ENCODE measurements around the gene ATPAF1.

Gene ATPAF1

DNA sequence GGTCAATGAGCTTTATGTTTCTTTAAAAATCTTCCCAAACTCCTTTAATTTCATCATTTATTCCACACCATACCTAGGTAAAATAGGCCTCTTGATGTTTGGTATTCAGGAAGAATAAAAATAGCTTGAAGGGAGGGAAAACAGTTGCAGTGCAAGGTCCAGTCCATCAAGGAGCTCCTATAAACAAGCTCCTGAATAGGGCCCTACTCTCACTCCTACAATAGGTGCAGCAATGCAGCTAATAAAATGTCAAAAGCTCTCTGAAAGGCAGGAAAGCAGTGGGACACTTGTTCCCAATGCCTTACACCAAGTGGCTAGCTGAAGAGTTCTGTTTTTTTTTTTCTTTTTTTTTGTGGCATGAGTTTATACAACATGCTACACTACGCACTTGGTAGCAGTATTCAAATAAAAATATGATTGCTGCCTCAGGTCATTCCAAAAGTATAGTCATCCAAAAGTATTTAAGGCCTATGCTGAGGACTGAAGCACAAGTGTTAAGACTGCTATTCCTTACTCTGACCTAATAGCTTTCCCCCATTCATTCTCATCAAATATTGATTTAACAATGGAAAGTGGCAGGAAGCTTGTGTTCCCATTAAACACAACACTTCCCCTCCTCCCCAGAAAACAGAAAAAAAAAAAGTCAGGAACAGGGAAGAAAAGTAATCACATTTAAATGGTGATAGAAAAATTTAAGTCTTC is 13.3 kb upstream of the ATPAF1 start:
- Histone ChIP-seq H3K9me3 (ENCODE audit: control extremely low read depth in 1 of 5, control insufficient read depth in 4 of 5, insufficient read depth in 2 of 5, low read depth in 1 of 5, low read length in 4 of 5) (no peaks in the 10 kb centered on the region), H3K4me3 (ENCODE audit: control insufficient read depth in 1 of 7, extremely low read depth in 1 of 7, insufficient read depth in 4 of 7, low read depth in 2 of 7, low read length in 6 of 7) (no peak overlapping the region), H3K27ac (ENCODE audit: insufficient read depth in 1 of 2, low read depth in 1 of 2, low read length in 2 of 2, poor library complexity in 1 of 2, severe bottlenecking in 2 of 2) (no peak overlapping the region), H3K27me3 (replicated peaks in 2 of 5; ENCODE audit: control insufficient read depth in 4 of 5, insufficient read depth in 5 of 5, low read length in 4 of 5) (no peaks in the 10 kb centered on the region), H3K36me3 (ENCODE audit: control insufficient read depth in 4 of 4, insufficient read depth in 4 of 4, low read length in 3 of 4) (peaks cover 30 to 89% (median 50%) of the 10 kb centered on the region in 4 experiments), H3K4me1 (ENCODE audit: control extremely low read depth in 1 of 4, control insufficient read depth in 4 of 4, insufficient read depth in 4 of 4, low read length in 3 of 4) (peaks cover 0 to 9% (median under 1%) of the 10 kb centered on the region in 4 experiments)
- POLR2A ChIA-PET = interaction anchor here (0.7 kb wide), 2 partner anchors 14 to 27 kb away, joined by 3 to 6 read pairs; no protein-coding TSS in a partner anchor
- no peak for DNase-seq
- CTCF ChIA-PET = interaction anchor here (0.6 kb wide), 1 partner anchor 280 kb away, joined by 3 read pairs; no protein-coding TSS in a partner anchor
- no CpG with 5 or more reads among the region's 1 CpG for WGBS (ENCODE audit: insufficient coverage)

DNA sequence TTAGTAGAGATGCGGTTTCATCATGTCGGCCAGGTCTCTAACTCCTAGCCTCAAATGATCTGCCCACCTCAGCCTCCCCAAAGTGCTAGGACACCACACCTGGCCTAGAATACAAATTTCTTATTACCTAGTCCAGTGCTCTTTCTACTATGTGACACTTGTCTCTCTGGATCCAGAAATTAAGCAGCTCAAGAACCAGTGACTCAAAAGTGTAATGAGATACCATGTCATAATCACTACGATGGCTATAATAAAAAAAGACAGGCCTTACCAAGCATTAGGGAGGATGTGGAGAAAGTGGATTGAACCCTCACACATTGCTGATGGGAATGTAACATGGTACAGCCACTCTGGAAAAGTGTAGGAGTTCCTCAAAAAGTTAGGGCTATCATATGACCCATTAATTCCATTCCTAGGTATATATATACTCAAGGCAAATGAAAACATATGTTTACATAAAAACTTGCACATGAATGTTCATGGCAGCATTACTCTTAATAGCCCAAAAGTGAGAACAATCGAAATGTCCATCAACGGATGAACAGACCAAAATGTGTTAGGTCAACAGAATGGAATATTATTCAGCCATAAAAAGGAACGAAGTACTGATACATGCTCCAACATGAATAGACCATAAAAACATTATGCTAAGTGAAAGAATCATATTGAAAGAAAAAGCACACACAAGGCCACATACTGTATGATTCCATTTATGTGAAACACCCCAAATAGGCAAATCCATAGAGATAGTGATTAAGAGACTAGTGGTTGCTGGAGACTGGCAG is 11.8 kb upstream of the ATPAF1 start:
- Histone ChIP-seq H3K27ac (ENCODE audit: insufficient read depth in 1 of 2, low read depth in 1 of 2, low read length in 2 of 2, poor library complexity in 1 of 2, severe bottlenecking in 2 of 2) (no peak overlapping the region), H3K36me3 (ENCODE audit: control insufficient read depth in 4 of 4, insufficient read depth in 4 of 4, low read length in 3 of 4) (peaks cover 33 to 85% (median 50%) of the 10 kb centered on the region in 4 experiments), H3K4me1 (ENCODE audit: control extremely low read depth in 1 of 4, control insufficient read depth in 4 of 4, insufficient read depth in 4 of 4, low read length in 3 of 4) (peaks cover 0 to 6% (median 0%) of the 10 kb centered on the region in 4 experiments), H3K9me3 (ENCODE audit: control extremely low read depth in 1 of 5, control insufficient read depth in 4 of 5, insufficient read depth in 2 of 5, low read depth in 1 of 5, low read length in 4 of 5) (no peaks in the 10 kb centered on the region), H3K27me3 (replicated peaks in 2 of 5; ENCODE audit: control insufficient read depth in 4 of 5, insufficient read depth in 5 of 5, low read length in 4 of 5) (no peaks in the 10 kb centered on the region), H3K4me3 (ENCODE audit: control insufficient read depth in 1 of 7, extremely low read depth in 1 of 7, insufficient read depth in 4 of 7, low read depth in 2 of 7, low read length in 6 of 7) (no peak overlapping the region)
- DNase-seq = no peak
- POLR2A ChIA-PET = no interaction called here
- CTCF ChIA-PET = no interaction called here
- WGBS (ENCODE audit: insufficient coverage) = 100% methylated on average over 1 of the region's 6 CpGs

DNA sequence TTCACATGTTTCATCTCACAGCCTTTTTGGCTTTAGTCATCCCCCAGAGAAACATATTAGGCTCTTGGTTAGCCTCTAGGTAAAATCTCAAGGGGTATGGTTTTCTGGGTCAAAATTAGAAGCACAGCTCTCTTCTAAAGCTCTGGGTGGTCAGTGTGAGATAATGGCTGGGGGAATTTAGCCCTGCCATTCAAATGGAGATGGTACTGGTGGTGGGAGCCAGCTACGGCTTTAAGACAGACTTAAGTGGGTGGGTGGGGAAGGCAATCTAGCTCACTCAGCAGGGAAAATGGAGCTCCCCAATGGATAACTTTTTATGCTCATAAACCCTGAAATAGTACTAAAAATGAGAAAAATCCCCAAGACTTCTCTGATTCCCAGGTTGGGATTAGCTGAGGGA is 9.2 kb upstream of the ATPAF1 start:
- no peaks in the 10 kb centered on the region for H3K9me3 ChIP-seq (ENCODE audit: control extremely low read depth in 1 of 5, control insufficient read depth in 4 of 5, insufficient read depth in 2 of 5, low read depth in 1 of 5, low read length in 4 of 5)
- no peak overlapping the region for H3K27ac ChIP-seq (ENCODE audit: insufficient read depth in 1 of 2, low read depth in 1 of 2, low read length in 2 of 2, poor library complexity in 1 of 2, severe bottlenecking in 2 of 2)
- H3K27me3 ChIP-seq (replicated peaks in 2 of 5; ENCODE audit: control insufficient read depth in 4 of 5, insufficient read depth in 5 of 5, low read length in 4 of 5) = no peaks in the 10 kb centered on the region
- POLR2A ChIA-PET = interaction anchor here (0.6 kb wide), 1 partner anchor 83 kb away, joined by 4 read pairs; no protein-coding TSS in a partner anchor
- H3K4me3 ChIP-seq (ENCODE audit: control insufficient read depth in 1 of 7, extremely low read depth in 1 of 7, insufficient read depth in 4 of 7, low read depth in 2 of 7, low read length in 6 of 7) = no peak overlapping the region
- CTCF ChIA-PET = interaction anchor here (0.8 to 3.1 kb wide), 5 partner anchors 9 to 54 kb away, joined by 3 to 13 read pairs (median 3); partner anchors contain the start of gene ATPAF1
- no peak for DNase-seq
- H3K4me1 ChIP-seq (ENCODE audit: control extremely low read depth in 1 of 4, control insufficient read depth in 4 of 4, insufficient read depth in 4 of 4, low read length in 3 of 4) = peaks cover 0 to 6% (median 0%) of the 10 kb centered on the region in 4 experiments
- peaks cover 20 to 79% (median 34%) of the 10 kb centered on the region in 4 experiments for H3K36me3 ChIP-seq (ENCODE audit: control insufficient read depth in 4 of 4, insufficient read depth in 4 of 4, low read length in 3 of 4)
- 80% methylated on average over 1 of the region's 1 CpG for WGBS (ENCODE audit: insufficient coverage)

DNA sequence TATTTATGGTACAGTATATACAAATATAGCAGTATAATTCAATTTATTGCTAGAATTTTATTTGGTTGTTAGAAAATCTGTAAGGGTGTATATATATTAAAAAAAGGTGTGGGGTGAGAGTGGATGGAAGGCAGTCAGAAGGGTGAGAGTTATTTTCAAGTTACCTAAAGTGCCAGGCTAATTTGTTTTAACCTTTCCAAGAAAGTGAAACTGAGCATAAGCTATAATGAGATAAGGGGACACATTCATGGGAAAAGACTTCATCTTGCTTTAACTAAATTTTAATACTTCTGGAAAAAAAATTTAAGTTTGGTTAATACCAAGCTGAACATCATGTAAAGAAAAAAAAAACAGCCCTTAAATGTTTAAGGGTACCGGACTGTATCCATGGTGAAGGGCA is 8.4 kb upstream of the ATPAF1 start:
- WGBS (ENCODE audit: insufficient coverage) = 67% methylated on average over 1 of the region's 1 CpG
- H3K36me3 ChIP-seq (ENCODE audit: control insufficient read depth in 4 of 4, insufficient read depth in 4 of 4, low read length in 3 of 4) = peaks cover 16 to 71% (median 28%) of the 10 kb centered on the region in 4 experiments
- H3K4me3 ChIP-seq (ENCODE audit: control insufficient read depth in 1 of 7, extremely low read depth in 1 of 7, insufficient read depth in 4 of 7, low read depth in 2 of 7, low read length in 6 of 7) = no peak overlapping the region
- peak overlapping the region in 1 of 2 experiments; percentile 62 for H3K27ac ChIP-seq (ENCODE audit: insufficient read depth in 1 of 2, low read depth in 1 of 2, low read length in 2 of 2, poor library complexity in 1 of 2, severe bottlenecking in 2 of 2)
- no peaks in the 10 kb centered on the region for H3K9me3 ChIP-seq (ENCODE audit: control extremely low read depth in 1 of 5, control insufficient read depth in 4 of 5, insufficient read depth in 2 of 5, low read depth in 1 of 5, low read length in 4 of 5)
- ChIA-PET CTCF (interaction anchor here (1.4 to 3.1 kb wide), 3 partner anchors 9 to 14 kb away, joined by 3 to 13 read pairs (median 7); partner anchors contain the start of gene ATPAF1), POLR2A (interaction anchor here (0.6 kb wide), 1 partner anchor 58 kb away, joined by 4 read pairs; no protein-coding TSS in a partner anchor)
- H3K4me1 ChIP-seq (ENCODE audit: control extremely low read depth in 1 of 4, control insufficient read depth in 4 of 4, insufficient read depth in 4 of 4, low read length in 3 of 4) = peaks cover 0 to 6% (median 0%) of the 10 kb centered on the region in 4 experiments
- no peak for DNase-seq
- H3K27me3 ChIP-seq (replicated peaks in 2 of 5; ENCODE audit: control insufficient read depth in 4 of 5, insufficient read depth in 5 of 5, low read length in 4 of 5) = no peaks in the 10 kb centered on the region

DNA sequence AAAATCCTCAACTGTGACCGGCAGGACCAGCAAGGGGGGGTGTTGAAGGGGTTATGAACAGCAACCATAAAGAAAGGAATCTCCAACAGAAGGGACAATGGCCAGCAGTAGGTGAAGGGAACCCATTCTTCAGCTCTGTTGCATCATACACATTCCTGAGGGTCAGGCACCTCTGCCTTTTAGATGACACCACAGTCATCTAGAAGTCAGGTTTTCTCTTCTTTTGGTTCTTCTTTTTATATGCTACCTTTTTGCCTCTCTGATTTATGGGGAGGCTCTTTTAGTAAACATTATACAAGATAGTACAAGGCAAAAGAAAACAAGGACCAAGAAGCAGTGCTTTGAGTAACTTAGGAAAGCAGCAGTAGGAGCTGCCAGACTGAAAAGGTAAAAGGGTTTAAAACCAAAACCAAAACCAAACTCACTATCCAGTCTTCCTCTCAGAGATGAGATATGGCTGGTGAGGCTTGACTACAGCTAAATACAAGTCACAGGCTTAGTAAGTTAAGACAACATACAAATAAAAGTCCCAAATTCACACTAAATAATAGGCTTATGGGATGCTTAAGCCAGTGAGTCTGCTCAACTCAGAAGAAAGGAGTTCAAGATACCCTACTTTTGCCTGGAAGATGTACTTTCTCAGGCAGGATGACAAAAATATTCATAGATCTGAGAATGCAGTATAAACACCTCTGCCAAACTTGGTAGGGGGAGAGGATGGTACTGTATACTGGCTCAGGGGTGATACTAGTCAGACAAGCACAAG is 7.6 kb upstream of the ATPAF1 start:
- POLR2A ChIA-PET = interaction anchor here (0.5 kb wide), 1 partner anchor 70 kb away, joined by 4 read pairs; no protein-coding TSS in a partner anchor
- Histone ChIP-seq H3K4me3 (ENCODE audit: control insufficient read depth in 1 of 7, extremely low read depth in 1 of 7, insufficient read depth in 4 of 7, low read depth in 2 of 7, low read length in 6 of 7) (peak overlapping the region in 2 of 7 experiments; percentile 39 to 48), H3K4me1 (ENCODE audit: control extremely low read depth in 1 of 4, control insufficient read depth in 4 of 4, insufficient read depth in 4 of 4, low read length in 3 of 4) (peaks cover 0 to 6% (median 0%) of the 10 kb centered on the region in 4 experiments), H3K9me3 (ENCODE audit: control extremely low read depth in 1 of 5, control insufficient read depth in 4 of 5, insufficient read depth in 2 of 5, low read depth in 1 of 5, low read length in 4 of 5) (no peaks in the 10 kb centered on the region), H3K36me3 (ENCODE audit: control insufficient read depth in 4 of 4, insufficient read depth in 4 of 4, low read length in 3 of 4) (peaks cover 16 to 63% (median 26%) of the 10 kb centered on the region in 4 experiments), H3K27ac (ENCODE audit: insufficient read depth in 1 of 2, low read depth in 1 of 2, low read length in 2 of 2, poor library complexity in 1 of 2, severe bottlenecking in 2 of 2) (peak overlapping the region in 1 of 2 experiments; percentile 62), H3K27me3 (replicated peaks in 2 of 5; ENCODE audit: control insufficient read depth in 4 of 5, insufficient read depth in 5 of 5, low read length in 4 of 5) (no peaks in the 10 kb centered on the region)
- DNase-seq = peak in 2 of 3 donors; percentile 41 to 44
- CTCF ChIA-PET = interaction anchor here (1.6 to 2.3 kb wide), 2 partner anchors 11 to 12 kb away, joined by 7 read pairs; no protein-coding TSS in a partner anchor
- WGBS (ENCODE audit: insufficient coverage) = no CpG with 5 or more reads among the region's 1 CpG

DNA sequence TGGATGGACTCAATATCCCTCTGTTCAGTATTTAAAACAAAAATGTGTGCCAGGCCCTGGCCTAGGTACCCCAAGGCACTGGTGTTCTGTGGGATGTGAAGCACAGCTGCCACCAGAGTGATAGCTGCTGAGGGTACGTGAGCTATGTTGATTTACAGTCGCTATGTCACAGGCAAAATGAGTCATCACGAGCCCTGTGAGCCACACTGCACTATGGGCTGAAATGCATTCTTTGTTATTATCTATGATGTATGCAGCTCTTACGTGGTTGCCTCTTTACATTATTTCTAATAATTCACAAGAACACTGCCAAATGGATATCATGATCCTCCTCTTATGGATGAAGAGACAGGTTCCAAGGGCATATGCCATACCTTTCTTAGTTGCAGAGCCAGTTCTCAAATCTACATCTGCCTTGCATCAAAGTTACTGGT is 5.6 kb upstream of the ATPAF1 start:
- Histone ChIP-seq H3K27me3 (replicated peaks in 2 of 5; ENCODE audit: control insufficient read depth in 4 of 5, insufficient read depth in 5 of 5, low read length in 4 of 5) (no peaks in the 10 kb centered on the region), H3K9me3 (ENCODE audit: control extremely low read depth in 1 of 5, control insufficient read depth in 4 of 5, insufficient read depth in 2 of 5, low read depth in 1 of 5, low read length in 4 of 5) (no peaks in the 10 kb centered on the region), H3K4me3 (ENCODE audit: control insufficient read depth in 1 of 7, extremely low read depth in 1 of 7, insufficient read depth in 4 of 7, low read depth in 2 of 7, low read length in 6 of 7) (no peak overlapping the region), H3K27ac (ENCODE audit: insufficient read depth in 1 of 2, low read depth in 1 of 2, low read length in 2 of 2, poor library complexity in 1 of 2, severe bottlenecking in 2 of 2) (no peak overlapping the region), H3K36me3 (ENCODE audit: control insufficient read depth in 4 of 4, insufficient read depth in 4 of 4, low read length in 3 of 4) (peaks cover 8 to 50% (median 15%) of the 10 kb centered on the region in 4 experiments), H3K4me1 (ENCODE audit: control extremely low read depth in 1 of 4, control insufficient read depth in 4 of 4, insufficient read depth in 4 of 4, low read length in 3 of 4) (peaks cover 0 to 8% (median 0%) of the 10 kb centered on the region in 4 experiments)
- POLR2A ChIA-PET = no interaction called here
- WGBS (ENCODE audit: insufficient coverage) = 67% methylated on average over 1 of the region's 4 CpGs
- CTCF ChIA-PET = interaction anchor here (1.0 to 1.2 kb wide), 2 partner anchors 113 to 125 kb away, joined by 3 read pairs; no protein-coding TSS in a partner anchor
- peak in 2 of 3 donors; percentile 63 for DNase-seq
